Kidney epithelial cell (primary cell): ENCODE results near the gene DENND1A. TPM values are rescaled to one million over a fixed set of nuclear protein-coding genes. Genes with fewer than 3 reads are reported as not detected.

Experiments used
- DNase-seq: peaks from one replicate; pipeline ENCODE4 v3.0.0-alpha.2; 2010; ENCODE audit warnings: low read depth
- H3K27me3 ChIP-seq: 2 replicates; pipeline ENCODE4 v1.6.0; 2011; ENCODE audit warnings: low read length; ENCODE audit not compliant: control insufficient read depth, insufficient read depth
- H3K36me3 ChIP-seq: 2 replicates; pipeline ENCODE4 v1.5.1; 2011; ENCODE audit warnings: low read length; ENCODE audit not compliant: control insufficient read depth, insufficient read depth
- H3K4me3 ChIP-seq: 2 replicates; pipeline ENCODE4 v1.5.1; 2011; ENCODE audit warnings: low read depth, mild to moderate bottlenecking, control low read depth, low read length
- total RNA-seq: library from RNA; depleted of rRNA; stranded (reverse); fragments of >200 nt; gene quantifications from 2 replicates; pipeline ENCODE4 v1.2.3, GENCODE V29; 2015
- TF ChIP-seq, protein P1 (sequence below): IDR thresholded peaks from 2 replicates; pipeline ENCODE4 v1.5.1; 2011; ENCODE audit warnings: mild to moderate bottlenecking, moderate library complexity, low read length, control low read depth, inconsistent platforms; ENCODE audit not compliant: insufficient read depth, poor library complexity, severe bottlenecking

DENND1A gene
- total RNA-seq, 1 donor from 2014 or later, result 14.5 TPM

DNA sequence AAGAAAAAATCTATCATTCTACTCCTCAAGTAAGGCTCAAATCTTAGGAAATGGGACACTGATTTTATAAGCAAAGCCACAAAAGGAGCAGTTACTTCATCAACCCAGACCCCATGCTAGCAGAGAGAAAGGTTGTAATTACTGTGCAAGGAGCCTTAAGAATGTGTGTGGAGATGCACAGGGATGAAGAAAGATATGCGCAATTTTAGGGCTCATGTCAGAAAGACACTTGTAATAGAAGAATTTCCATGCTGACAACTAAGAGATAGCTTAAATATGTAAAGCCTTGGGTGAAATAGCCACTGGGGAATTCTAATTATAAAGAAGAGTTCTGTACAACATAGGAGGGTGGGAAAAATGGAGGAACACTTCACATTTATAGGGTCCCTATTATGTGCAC, 432.1 kb downstream of the DENND1A start:
- Histone ChIP-seq H3K4me3 (no peak overlapping the region), H3K27me3 (no peaks in the 10 kb centered on the region), H3K36me3 (no peaks in the 10 kb centered on the region)
- TF ChIP-seq, protein P1, sequence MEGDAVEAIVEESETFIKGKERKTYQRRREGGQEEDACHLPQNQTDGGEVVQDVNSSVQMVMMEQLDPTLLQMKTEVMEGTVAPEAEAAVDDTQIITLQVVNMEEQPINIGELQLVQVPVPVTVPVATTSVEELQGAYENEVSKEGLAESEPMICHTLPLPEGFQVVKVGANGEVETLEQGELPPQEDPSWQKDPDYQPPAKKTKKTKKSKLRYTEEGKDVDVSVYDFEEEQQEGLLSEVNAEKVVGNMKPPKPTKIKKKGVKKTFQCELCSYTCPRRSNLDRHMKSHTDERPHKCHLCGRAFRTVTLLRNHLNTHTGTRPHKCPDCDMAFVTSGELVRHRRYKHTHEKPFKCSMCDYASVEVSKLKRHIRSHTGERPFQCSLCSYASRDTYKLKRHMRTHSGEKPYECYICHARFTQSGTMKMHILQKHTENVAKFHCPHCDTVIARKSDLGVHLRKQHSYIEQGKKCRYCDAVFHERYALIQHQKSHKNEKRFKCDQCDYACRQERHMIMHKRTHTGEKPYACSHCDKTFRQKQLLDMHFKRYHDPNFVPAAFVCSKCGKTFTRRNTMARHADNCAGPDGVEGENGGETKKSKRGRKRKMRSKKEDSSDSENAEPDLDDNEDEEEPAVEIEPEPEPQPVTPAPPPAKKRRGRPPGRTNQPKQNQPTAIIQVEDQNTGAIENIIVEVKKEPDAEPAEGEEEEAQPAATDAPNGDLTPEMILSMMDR, result no peak
- no peak for DNase-seq

DNA sequence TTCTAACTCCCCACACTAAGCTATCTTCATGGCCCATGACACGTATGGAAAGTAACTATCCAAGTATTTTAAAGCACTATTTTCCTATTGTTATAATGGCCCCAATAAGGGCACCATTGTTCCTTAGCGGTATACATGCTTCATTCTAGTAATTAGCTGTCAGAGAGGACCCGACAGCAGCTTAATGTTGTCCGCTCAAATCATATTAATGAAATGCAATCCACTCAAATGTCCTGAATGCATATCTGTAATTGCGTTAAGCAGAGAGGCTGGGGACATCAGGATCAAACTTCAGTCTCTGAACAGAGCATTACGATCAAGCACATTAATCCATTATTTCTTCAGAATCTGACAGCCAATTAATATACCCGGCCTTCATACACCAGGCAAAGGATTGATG, 434.2 kb downstream of the DENND1A start:
- DNase-seq, result no peak
- Histone ChIP-seq H3K4me3 (no peak overlapping the region), H3K27me3 (no peaks in the 10 kb centered on the region), H3K36me3 (no peaks in the 10 kb centered on the region)
- TF ChIP-seq, protein P1, result no peak

DNA sequence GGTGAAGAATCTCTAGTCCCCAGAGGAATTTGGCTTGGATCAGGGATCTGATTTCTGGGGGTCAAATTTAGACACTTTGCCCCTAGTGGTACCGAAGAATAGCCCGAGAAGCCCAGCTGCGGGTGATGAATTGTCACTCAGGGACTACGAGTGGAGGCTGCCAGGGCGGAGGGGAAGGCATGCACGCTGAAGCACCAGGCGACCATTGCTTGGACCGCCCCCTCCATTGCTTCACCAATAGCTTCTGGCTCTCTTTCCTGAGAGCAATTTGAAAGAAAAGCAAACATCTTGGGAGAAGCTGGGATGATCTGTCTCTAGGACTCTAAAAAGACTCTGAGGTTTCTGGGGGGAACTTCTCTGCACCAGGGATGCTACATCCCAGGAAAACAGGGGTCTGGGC, 436.3 kb downstream of the DENND1A start:
- no peaks in the 10 kb centered on the region for H3K36me3 ChIP-seq
- TF ChIP-seq, protein P1, result no peak
- H3K4me3 ChIP-seq, result no peak overlapping the region
- H3K27me3 ChIP-seq, result no peaks in the 10 kb centered on the region
- no peak for DNase-seq

DNA sequence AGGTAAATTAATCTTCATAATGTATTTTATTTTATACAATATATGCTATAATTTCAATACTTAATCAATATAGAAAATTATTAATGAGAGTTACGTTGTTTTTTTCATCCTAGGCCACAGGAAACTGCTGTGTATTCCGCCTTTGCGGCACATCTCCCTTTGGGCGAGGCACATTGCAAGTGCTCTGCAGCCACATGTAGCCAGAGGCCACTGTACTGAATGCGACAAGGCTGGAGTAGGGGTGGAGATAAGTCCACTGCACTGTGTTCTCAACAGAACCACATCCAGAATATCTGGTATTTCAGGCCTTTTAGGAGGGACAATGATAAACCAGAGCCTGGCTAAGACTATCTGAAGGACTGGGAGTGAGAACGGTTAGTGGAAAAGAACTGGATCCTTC, 439.2 kb downstream of the DENND1A start:
- Histone ChIP-seq H3K27me3 (no peaks in the 10 kb centered on the region), H3K4me3 (no peak overlapping the region), H3K36me3 (no peaks in the 10 kb centered on the region)
- TF ChIP-seq, protein P1, result no peak
- DNase-seq, result no peak

DNA sequence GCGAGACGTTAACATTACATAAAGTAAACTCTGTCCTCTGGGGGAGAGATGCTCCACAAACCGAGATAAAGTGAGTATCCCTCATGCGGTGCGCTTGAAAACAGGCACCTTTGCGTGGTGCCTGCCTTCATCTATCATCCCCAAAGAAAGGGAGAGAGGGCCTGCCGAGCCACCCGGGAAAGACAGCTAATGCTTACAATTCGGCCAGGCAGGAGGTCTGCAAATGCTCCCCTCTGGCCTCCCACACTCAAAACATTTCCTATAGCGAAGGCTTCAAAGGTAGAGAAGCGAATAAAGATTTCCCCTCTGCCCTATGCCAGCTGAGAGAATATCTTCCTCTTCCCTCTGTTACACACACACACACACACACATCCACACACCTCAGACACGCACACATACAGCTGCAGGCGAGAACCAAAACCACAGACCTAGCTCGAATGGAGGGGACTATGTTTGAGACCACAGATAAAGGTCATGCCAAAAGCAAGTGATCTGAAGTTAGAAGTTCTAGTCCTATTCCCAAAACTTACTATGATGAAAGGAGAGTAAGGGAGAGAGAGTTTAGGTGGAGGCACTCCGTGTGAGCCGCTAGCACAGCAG, 441.1 kb downstream of the DENND1A start:
- no peak for DNase-seq

DNA sequence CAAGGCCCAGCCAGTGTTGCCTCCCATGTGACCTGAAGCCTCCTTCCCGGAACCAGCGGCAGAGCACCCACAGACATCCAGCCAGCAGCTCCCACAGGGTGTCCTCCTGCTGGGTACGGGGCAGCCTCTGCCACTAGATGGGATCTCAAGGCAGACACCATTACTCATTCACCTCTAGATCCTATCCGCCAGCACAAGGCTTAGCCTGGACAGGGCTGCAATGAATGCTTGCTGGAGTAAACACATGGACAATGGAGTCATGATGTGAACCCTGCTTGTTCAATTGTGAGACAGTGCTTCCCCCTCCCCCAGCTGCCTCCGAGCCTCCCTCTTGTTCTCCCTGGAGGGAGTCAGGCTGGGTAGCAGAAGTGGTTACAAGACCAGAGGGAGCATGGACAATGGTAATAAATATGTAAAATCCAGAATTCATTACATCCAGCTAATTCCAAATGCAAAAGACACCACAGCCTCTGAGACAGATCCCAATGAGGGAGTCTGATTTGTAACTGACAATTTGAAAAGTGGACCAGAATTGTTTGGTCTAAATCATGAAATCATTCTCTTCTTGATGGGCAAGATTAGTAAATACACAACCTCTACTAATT, 441.9 kb downstream of the DENND1A start:
- Histone ChIP-seq H3K4me3 (no peak overlapping the region), H3K36me3 (no peaks in the 10 kb centered on the region), H3K27me3 (no peaks in the 10 kb centered on the region)
- TF ChIP-seq, protein P1, result no peak
- no peak for DNase-seq

More for the DNA sequence above, 441.1 kb downstream of the DENND1A start:
- no peak overlapping the region for H3K4me3 ChIP-seq
- H3K36me3 ChIP-seq, result no peaks in the 10 kb centered on the region
- TF ChIP-seq, protein P1, result no peak
- H3K27me3 ChIP-seq, result no peaks in the 10 kb centered on the region
